K562 (cell line): ENCODE data around the gene SCARF2. TPM values are rescaled to one million over a fixed set of nuclear protein-coding genes. Genes with fewer than 3 reads are reported as not detected.

Experiments used
- EP300 ChIP-seq: IDR thresholded peaks from 2 replicates; pipeline ENCODE4 v1.6.1; 2012; ENCODE audit warnings: low read length, improper control_type of control experiment
- FOXP1 ChIP-seq: sonication (generic); formaldehyde crosslinking; IDR thresholded peaks from 2 replicates; pipeline ENCODE4 v1.8.0; 2022; ENCODE audit warnings: mild to moderate bottlenecking, missing genetic modification reagents
- GABPB2 ChIP-seq: fragments of 250-450 bp; sonication (Bioruptor Pico); conservative IDR thresholded peaks from 2 replicates; pipeline ENCODE4 v1.5.1; 2021; ENCODE audit warnings: mild to moderate bottlenecking
- KLF13 ChIP-seq: fragments of 450-650 bp; IDR thresholded peaks from 2 replicates; pipeline ENCODE4 v1.6.1; 2016; ENCODE audit warnings: missing genetic modification characterization, low read depth, mild to moderate bottlenecking, missing compliant biosample characterization, moderate library complexity, borderline replicate concordance
- MAZ ChIP-seq, 2 experiments: fragments of 450-650 bp in 1 of 2; sonication (generic) in 1 of 2; formaldehyde crosslinking; IDR thresholded peaks in 1 of 2; conservative IDR thresholded peaks in 1 of 2; 2 replicates each; pipeline versions ENCODE4 v1.4.0 to v1.5.0; 2020; ENCODE audit warnings: mild to moderate bottlenecking in 1 of 2, missing genetic modification reagents in 1 of 2
- SIX5 ChIP-seq, 2 experiments: IDR thresholded peaks; 2 replicates each; pipeline ENCODE4 v1.6.1; 2011; ENCODE audit warnings: low read length in 2 of 2, borderline replicate concordance in 1 of 2, low read depth in 1 of 2, mild to moderate bottlenecking in 1 of 2, moderate library complexity in 1 of 2; ENCODE audit not compliant: insufficient read depth in 1 of 2
- SRSF3 ChIP-seq: fragments of 200-400 bp; formaldehyde crosslinking; IDR thresholded peaks from 2 replicates; pipeline ENCODE4 v1.6.1; 2016; ENCODE audit warnings: mild to moderate bottlenecking, low read length, moderate library complexity; ENCODE audit not compliant: insufficient read depth
- TAF7 ChIP-seq: fragments of 450-650 bp; IDR thresholded peaks from 2 replicates; pipeline ENCODE4 v1.6.1; 2016; ENCODE audit warnings: missing genetic modification characterization, missing compliant biosample characterization
- USF1 ChIP-seq: sonication (generic); formaldehyde crosslinking; IDR thresholded peaks from 2 replicates; pipeline ENCODE4 v1.9.0; 2022; ENCODE audit warnings: mild to moderate bottlenecking, missing genetic modification reagents
- WHSC1 ChIP-seq: IDR thresholded peaks from one replicate; pipeline ENCODE4 v1.6.1; 2012; ENCODE audit warnings: low read length, control low read depth, inconsistent platforms
- ZNF140 ChIP-seq: fragments of 250-450 bp; sonication (Bioruptor Pico); IDR thresholded peaks from 2 replicates; pipeline ENCODE4 v1.8.0; 2021; ENCODE audit warnings: moderate library complexity, mild to moderate bottlenecking, inconsistent platforms
- ZNF408 ChIP-seq: fragments of 250-450 bp; sonication (Bioruptor Pico); IDR thresholded peaks from 2 replicates; pipeline ENCODE4 v1.4.0; 2020; ENCODE audit warnings: low read depth, mild to moderate bottlenecking, moderate library complexity
- polyA plus RNA-seq, 8 experiments: library from polyadenylated mRNA; depleted of rRNA in 4 of 8; stranded (reverse) in 5 of 8; unstranded in 3 of 8; fragments of >200 nt; fragmentation: Nextera tagmentation in 2 of 8; fragmentation: Illumina TruSeq in 1 of 8; extraction: Ambion mirVana in 2 of 8; extraction: Trizol in 1 of 8; gene quantifications; 2 replicates each; pipeline versions ENCODE4 v1.2.1 to v1.2.3, GENCODE V29; 2011 to 2014; ENCODE audit warnings: inconsistent platforms in 1 of 8, missing spikeins in 1 of 8
- total RNA-seq, 7 experiments: library from RNA; depleted of rRNA in 6 of 7; stranded (reverse); fragments of >200 nt in 6 of 7; fragmentation: Illumina TruSeq in 2 of 7; extraction: Trizol in 2 of 7; gene quantifications; 2 replicates each; pipeline versions ENCODE4 v1.2.1 to v1.2.3, GENCODE V29; 2011 to 2021; ENCODE audit warnings: low replicate concordance in 1 of 7
- TF ChIP-seq, protein P1 (sequence below): fragments of 450-650 bp; formaldehyde crosslinking; IDR thresholded peaks from 2 replicates; pipeline ENCODE4 v1.4.0; 2020; ENCODE audit warnings: mild to moderate bottlenecking, mixed read lengths
- TF ChIP-seq, protein P2 (sequence below): sonication (generic); formaldehyde crosslinking; IDR thresholded peaks from 2 replicates; pipeline ENCODE4 v1.8.1; 2023; ENCODE audit warnings: mild to moderate bottlenecking, missing genetic modification reagents, moderate library complexity

Gene SCARF2
- total and polyA plus RNA-seq, 9 of the 15 experiments (the other 6 are each of a cell fraction or from before 2014, with no cell fraction given) = 0.06 to 0.32 (median 0.21) TPM; not detected in 5

- TF ChIP-seq USF1 (CRISPR knock-in tag) (no peak), TAF7 (tag) (no peak), ZNF140 (CRISPR knock-in tag) (no peak), SIX5 (IDR thresholded peaks at IDR 0.05; ENCODE audit: borderline replicate concordance in 1 of 2, insufficient read depth in 1 of 2, low read depth in 1 of 2, low read length in 2 of 2) (0 out of 4 replicates have a peak, but pooled peaks of 1 of the 2 experiments have one; percentile 3), KLF13 (tag) (no peak), EP300 (no peak), WHSC1 (peak; percentile 20), GABPB2 (CRISPR knock-in tag) (peak; percentile 5; the same call in 1 of the 2 replicates), FOXP1 (CRISPR knock-in tag) (no peak), SRSF3 (peak; percentile 51; the same call in 1 of the 2 replicates), ZNF408 (CRISPR knock-in tag) (peak; percentile 65; the same call in 1 of the 2 replicates), MAZ (CRISPR knock-in tag; conservative IDR thresholded peaks at IDR 0.05 in 1 of 2, IDR thresholded peaks at IDR 0.05 in 1 of 2) (peak in 1 of 2 experiments; percentile 59; a peak in 2 of 4 replicates)
- TF ChIP-seq, protein P1, sequence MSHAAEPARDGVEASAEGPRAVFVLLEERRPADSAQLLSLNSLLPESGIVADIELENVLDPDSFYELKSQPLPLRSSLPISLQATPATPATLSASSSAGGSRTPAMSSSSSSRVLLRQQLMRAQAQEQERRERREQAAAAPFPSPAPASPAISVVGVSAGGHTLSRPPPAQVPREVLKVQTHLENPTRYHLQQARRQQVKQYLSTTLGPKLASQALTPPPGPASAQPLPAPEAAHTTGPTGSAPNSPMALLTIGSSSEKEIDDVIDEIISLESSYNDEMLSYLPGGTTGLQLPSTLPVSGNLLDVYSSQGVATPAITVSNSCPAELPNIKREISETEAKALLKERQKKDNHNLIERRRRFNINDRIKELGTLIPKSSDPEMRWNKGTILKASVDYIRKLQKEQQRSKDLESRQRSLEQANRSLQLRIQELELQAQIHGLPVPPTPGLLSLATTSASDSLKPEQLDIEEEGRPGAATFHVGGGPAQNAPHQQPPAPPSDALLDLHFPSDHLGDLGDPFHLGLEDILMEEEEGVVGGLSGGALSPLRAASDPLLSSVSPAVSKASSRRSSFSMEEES (CRISPR knock-in tag) = no peak
- TF ChIP-seq, protein P2, sequence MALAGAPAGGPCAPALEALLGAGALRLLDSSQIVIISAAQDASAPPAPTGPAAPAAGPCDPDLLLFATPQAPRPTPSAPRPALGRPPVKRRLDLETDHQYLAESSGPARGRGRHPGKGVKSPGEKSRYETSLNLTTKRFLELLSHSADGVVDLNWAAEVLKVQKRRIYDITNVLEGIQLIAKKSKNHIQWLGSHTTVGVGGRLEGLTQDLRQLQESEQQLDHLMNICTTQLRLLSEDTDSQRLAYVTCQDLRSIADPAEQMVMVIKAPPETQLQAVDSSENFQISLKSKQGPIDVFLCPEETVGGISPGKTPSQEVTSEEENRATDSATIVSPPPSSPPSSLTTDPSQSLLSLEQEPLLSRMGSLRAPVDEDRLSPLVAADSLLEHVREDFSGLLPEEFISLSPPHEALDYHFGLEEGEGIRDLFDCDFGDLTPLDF = 0 out of 2 replicates have a peak, but pooled peaks have one; percentile 44
Observed at GRCh38 chr22:20395181-20395906, 42.3 kb downstream of the SCARF2 start (continued).
